ENCODE results near the gene STX1B.

DNA sequence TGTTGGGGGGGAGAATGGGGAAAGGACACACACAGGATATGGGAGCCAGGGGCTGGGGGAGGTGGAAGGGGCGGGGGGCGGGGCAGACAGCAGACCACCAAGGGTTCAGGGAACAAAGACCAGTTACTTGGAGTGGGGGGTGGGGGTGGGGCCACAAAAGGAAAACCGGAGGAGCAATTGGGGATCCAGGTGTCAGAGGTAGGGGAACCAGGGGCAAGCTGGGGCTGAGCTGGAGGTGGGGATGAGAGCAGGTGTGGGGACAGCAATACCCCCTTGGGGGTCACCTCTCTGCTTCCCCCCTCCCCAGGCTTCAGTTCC is 62.9 kb downstream of the STX1B start:
- TF ChIP-seq, protein P1, sequence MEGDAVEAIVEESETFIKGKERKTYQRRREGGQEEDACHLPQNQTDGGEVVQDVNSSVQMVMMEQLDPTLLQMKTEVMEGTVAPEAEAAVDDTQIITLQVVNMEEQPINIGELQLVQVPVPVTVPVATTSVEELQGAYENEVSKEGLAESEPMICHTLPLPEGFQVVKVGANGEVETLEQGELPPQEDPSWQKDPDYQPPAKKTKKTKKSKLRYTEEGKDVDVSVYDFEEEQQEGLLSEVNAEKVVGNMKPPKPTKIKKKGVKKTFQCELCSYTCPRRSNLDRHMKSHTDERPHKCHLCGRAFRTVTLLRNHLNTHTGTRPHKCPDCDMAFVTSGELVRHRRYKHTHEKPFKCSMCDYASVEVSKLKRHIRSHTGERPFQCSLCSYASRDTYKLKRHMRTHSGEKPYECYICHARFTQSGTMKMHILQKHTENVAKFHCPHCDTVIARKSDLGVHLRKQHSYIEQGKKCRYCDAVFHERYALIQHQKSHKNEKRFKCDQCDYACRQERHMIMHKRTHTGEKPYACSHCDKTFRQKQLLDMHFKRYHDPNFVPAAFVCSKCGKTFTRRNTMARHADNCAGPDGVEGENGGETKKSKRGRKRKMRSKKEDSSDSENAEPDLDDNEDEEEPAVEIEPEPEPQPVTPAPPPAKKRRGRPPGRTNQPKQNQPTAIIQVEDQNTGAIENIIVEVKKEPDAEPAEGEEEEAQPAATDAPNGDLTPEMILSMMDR (IDR thresholded peaks at IDR 0.05; ENCODE audit: insufficient read depth, low read length, poor library complexity, severe bottlenecking): no peak
- TF ChIP-seq EZH2phosphoT487 (conservative IDR thresholded peaks at IDR 0.05; ENCODE audit: low read length): no peak

Data from SU-DHL-6 (cell line).